Uterus (tissue), 4 donors: ENCODE measurements around the gene AP1AR. TPM values are rescaled to one million over a fixed set of nuclear protein-coding genes. Genes with fewer than 3 reads are reported as not detected.

Source experiments
- total RNA-seq, 4 donors: library from RNA; depleted of rRNA in 3 of 4; stranded (reverse); fragments of >200 nt in 3 of 4; gene quantifications; one replicate each; pipeline versions ENCODE4 v1.1.0 to v1.2.4, GENCODE V29; 2014 to 2023
- donor health status: DM: yes; HTN: yes; CAD: no.

The AP1AR gene
- total RNA-seq, 4 donors from 2014 or later, result 2.3 to 37.7 (median 17.6) TPM

Other genes starting within 250 kb of the AP1AR start
- 1 to 10 TPM; 2.3 to 8.5 (median 3.5) TPM for gene FAM241A, start 86.3 kb upstream of the AP1AR start, total RNA-seq
- gene TIFA, start 54.1 kb downstream of the AP1AR start, total RNA-seq, result 10 to 100 TPM in 1 of 4 donors, 1 to 10 TPM in 3; 5.6 to 12.6 (median 7.7) TPM
- 10 to 100 TPM in 3 of 4 donors, 1 to 10 TPM in 1; 6.9 to 42.2 (median 22.9) TPM for gene ALPK1, start 65.6 kb downstream of the AP1AR start, total RNA-seq